NCI-H774 (cell line): ENCODE results near the gene COL23A1.

Experiments
- DNase-seq: peaks from one replicate; lab custom pipeline; 2025; lab: John Stamatoyannopoulos, UW

Gene COL23A1

DNA sequence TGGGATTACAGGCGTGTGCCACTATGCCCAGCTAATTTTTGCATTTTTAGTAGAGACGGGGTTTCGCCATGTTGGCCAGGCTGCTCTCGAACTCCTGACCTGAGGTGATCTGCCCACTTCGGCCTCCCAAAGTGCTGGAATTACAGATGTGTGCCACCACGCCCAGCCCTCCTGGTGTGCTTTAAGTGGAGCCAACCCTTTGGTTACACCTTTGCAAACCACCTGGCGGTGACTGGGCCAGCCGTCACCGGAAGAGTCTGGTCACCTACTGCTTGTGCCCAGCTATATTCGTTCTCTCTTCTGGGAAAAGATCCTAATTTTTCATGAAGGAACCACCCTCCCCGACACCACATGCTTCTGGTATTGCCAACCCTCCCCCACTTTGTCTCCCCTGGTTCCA lies 35.9 kb downstream of the COL23A1 start:
- no peak for DNase-seq

DNA sequence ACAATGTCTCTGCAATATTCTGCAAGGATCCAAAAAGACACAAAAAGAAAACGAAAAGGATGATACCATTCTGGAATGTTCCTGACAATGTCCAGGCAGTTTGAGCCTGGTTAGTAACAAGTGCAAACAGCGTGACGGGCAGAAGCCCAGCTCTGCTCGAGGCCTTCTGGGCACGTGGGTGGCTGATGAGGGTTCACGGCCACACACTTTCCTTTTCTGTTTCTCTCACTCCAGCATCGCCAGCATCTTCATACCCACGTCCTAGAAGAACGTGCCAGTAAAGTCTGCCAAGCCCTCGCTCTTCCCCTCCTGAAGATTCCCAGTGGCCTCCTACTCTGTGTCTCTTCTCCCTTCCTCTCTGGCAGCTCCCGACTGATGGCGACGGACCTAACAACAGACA lies 36.7 kb downstream of the COL23A1 start:
- DNase-seq: no peak

DNA sequence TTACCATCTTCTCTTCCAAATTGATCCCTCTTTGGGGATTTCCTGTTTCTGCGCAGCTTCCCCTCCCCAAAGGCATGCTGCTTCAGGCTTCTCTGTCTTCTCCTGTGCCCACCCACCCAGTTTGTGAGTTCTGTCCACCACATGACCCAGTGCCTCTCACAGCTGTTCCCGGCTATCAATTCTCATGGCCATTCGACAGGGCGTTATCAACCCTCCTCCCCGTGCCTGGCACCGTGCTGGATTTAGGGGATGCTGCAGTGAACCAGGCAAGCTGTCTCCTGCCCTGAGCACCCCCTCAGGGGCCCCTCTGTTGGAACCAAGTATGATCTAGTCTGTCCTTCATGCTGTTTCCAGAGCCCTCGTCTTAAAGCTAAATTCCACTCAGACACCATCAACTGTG lies 38.7 kb downstream of the COL23A1 start:
- no peak for DNase-seq

DNA sequence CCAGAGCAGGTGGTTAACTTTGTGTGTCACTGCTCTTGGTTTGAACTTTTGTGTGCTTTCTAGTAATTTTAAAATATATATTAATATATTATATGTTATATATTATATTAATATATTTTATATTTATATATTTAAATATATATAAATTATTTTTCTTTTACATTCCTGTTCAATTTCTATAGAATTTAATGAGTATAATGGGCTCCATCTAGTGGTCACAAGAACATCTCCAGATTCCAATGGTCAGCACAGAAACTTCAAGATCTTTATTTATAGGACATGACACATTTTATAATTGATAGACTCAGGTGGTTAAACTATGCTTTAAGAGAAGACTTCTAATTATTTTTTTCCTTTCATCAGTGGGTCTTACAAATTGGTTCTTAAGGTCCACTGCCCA lies 39.1 kb downstream of the COL23A1 start:
- DNase-seq: no peak

DNA sequence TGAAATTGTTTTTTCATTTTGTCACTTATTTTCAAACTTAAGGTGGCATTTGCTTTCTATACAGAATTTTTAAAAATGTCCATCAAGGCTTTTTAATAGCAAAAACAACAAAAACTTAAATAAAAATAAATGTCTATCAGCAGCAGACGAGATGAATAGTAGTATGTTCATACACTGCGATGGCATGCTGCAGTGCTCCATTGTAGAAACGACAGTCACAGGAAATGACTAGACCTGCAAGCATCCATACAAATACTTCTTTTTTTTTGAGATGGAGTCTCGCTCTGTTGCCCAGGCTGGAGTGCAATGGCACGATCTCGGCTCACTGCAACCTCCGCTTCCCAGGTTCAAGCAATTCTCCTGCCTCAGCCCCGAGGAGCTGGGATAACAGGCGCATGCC lies 41.4 kb downstream of the COL23A1 start:
- DNase-seq: no peak

DNA sequence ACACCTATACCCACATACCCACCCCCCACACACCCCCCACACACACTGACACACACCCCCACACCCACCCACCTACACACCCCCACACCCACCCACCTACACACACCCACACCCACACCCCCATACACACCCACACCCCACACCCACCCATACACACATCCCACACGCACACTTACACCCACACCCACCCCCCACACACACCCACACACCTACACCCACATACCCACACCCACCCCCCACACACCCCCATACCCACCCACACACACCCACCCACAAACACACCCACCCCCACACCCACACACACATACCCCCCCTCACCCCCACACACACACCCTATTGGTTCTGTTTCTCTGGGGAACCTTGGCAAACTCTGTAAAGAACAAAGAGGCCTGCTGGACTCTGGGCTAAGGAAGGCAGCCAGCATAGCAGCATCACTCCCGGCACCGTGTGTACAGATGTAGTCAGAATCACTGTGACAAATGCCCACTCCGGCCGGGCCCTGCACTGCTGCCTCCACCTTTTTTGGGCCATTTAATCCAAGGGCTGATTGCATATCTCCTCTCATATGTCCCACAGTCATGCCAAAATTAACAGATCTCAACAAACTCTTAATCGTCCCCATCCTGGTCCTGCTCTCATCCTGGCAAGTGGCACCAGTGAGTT lies 42.3 kb downstream of the COL23A1 start:
- DNase-seq: no peak

DNA sequence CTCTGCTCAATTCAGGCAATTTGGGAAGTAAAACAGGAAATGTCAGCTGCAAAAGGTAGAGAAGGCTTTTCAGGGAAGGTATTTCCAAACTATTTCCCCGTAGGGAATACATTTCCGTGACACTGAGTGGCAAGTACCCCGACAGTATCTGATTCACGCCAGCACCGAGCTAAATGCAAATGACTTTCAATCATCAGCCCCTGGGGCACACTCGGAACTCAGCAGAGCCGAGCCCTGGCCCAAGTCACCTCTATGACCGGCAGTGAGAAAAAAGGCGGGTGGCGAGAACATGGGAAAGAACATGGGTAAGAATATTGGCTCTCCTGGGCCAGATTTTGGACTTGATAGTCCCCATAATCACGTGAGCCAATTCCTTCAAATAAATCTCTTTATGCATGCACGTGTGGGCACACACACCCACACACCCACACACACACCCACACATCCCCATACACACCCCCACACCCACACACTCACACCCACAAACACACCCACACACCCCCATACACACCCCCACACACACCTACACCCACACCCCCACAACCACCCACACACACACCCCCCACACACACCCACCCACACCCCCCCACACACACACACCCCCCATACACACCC lies 43.0 kb downstream of the COL23A1 start:
- DNase-seq: no peak

DNA sequence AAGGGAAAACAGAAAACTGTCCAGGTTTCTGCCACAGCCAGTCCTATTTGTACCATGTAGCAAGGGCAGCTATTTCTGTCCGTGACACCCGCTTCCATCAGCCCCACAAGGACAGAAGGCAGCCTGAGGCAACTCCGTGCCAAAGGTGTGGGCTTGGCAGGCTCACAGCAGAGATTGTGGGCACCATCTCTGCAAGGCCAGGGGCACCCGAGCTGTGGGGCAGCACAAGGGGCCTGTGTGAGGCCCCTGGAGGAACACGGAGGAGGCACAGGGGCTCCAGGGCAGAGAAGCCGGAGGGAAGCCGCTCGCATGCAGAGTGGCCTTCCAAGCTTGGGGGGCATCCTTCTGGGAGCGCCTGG lies 43.5 kb downstream of the COL23A1 start:
- no peak for DNase-seq

DNA sequence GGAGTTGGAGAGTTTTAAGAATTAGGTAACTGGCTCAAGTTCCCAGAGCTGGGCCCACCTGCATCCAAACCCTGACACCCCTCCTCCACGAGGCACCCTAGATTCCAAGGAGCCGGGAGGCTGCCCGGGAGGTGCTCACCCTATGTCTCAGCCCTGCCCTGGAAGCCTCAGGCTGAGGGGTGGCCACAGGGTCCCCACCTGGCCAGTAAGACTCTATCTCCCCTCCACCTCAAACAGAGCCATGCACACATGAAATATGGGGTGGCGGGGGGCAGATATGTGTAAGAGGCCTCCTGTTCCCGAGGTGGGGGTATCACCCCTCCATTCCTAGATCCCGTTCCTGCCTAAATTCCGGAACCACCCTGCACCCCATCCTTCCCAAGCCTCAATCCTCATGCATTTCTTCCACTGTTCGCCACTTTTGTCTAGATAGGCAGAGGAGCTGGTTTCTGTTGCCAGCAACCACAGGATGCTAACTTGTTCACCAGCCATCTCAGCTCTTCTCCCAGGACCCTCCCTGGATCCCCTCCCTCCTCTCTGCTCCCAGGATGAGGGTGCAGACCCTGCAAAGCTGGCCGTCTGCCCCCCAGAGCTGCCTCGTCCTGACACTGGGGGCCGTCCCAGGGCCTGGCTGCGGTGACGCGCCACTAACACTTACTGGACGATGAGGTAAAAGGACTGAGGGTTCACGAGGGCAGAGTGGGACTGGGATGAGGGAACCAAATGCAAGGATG lies 44.1 kb downstream of the COL23A1 start:
- no peak for DNase-seq

DNA sequence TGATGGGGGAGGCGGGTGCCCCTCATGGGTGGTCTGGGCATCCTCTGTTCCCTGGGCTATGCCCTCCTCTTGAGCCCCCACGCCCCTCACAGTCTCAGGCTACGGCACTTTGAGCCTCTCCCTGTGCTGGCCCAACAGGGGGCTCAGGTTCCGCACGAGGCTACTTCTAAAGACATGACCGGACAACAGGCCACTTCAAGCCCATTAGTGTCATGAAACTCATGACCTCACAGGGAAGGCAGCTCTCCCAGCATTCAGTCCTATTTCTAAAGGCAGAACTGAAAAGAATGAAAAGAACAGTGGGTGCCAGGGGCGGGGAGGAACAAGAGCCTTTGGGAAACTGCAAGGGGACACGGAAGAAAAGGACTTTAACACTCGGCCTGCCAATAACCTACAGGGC lies 45.0 kb downstream of the COL23A1 start:
- DNase-seq: no peak

DNA sequence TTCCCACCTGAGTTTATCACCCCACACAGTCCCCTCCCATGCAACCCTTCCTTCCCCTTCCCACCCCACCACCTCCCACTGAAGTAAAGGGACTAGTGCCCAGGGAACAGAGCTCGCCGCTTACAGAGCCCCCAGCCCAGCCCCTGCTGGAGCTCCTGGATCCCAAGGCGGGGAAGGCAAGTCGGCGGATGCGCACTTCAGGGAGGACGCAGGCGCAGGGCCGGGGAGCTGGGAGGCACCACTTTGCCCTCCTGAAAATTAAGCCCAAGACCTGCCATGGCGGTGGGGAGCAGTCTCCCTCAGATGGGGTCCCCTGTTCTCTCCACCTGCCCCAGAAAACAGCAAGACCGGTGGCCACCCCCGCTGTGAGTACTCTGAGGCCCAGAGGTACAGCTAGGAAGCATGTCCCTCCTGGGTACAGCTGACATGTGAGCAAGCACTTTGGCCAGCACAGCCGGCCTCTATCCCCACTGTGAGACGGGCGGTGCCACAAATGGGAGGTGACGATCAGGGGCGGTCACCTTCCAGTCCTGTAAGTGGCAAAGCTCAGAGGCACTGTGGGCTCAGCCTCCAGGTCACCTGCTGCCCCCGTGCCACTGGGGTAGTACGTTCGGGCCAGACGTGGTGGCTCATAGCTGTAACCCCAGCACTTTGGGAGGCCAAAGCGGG lies 45.9 kb downstream of the COL23A1 start:
- no peak for DNase-seq

DNA sequence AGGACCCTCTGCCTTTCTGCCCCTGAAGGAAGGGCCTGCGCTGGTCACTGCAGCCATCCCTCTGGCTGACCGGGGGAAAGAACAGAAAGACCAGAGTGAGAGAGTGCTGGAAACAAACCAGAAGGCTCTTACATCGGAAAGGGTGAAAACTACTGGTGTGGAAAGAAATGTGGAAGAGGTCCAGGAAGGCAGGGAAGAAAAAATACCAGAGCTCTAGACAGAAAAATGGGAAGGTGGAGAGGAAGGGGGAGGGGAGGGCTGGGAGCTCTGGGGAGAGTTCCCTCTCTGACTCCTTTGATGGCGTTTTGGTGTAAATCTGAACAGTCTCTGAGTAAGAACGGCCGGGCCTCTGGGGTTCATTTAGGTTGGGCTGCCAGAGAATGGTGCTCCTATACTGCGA lies 47.7 kb downstream of the COL23A1 start:
- no peak for DNase-seq

DNA sequence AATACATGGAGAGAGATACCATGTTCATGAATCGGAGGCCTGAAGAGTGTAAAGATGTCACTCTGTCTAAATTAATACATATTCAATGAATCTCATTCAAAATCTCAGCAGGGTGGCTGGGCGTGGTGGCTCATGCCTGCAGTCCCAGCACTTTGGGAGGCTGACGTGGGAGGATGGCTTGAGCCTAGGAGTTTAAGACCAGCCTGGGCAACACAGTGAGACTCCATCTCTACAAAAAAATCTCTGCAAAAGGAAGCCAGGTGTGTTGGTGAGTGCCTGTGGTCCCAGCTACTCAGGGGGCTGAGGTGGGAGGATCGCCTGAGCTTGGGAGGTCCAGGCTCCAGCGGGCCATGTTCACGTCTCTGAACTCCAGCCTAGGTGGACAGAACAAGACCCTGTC lies 49.7 kb downstream of the COL23A1 start:
- no peak for DNase-seq

DNA sequence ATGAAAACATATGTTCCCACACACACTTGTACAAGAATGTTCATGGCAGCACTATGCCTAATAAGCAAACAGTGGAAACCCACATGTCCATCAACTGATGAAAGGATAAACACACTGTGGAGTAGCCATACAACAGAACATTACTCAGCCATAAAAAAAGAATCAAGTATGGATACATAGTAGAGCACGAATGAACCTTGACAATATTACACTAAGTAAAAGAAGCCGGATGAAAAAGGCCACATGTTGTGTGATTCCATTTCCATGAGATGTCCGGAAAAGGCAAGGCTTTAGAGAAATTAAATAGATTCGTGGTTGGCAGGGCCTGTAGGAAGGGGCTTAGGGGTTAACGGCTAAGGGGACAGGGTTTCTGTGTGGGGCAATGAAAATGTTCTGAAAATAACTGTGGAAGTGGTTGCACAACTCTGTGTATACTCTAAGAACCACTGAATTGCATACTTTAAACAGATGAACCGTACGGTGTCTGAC lies 51.4 kb downstream of the COL23A1 start:
- DNase-seq: no peak

DNA sequence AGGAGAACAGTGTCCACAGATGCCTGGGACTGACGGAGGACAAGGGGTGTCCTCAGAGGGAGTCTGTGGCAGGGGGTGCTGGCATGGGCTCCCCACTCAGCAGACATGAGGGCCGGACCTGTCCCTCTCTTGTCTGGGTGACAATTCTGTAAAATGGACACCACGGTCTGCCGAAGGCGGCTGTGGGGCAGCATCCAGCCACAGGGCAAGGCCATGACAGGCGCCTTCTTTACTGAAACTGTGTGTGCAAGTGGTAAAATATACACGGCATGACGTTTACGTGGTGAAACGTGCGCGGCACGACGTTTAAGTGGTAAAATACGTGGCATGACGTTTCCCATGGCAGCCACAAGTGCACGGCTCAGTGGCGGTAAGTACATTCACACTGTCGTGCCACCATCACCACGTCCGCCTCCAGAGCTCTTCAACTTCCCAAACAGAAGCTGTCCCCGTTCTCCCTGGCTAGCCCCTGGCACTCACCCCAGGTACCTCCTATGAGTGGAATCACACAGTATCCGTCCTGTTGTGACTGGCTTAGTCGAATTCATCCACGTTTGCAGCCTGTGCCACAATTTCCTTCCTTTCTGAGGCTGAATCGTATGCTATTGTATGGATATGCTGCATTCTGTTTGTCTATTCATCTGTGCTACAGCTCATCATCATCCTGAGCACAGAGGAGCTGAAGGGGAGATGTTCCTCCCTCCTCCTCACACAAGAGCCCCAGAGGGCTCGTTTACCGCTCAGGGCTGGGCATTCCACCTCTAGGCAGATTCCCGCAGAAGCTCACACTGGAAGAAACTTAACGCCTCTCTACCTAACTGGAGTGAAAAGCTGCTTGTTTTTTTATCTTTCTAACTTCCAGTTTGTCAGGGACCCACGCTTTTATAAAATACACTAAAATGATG lies 52.5 kb downstream of the COL23A1 start:
- no peak for DNase-seq

DNA sequence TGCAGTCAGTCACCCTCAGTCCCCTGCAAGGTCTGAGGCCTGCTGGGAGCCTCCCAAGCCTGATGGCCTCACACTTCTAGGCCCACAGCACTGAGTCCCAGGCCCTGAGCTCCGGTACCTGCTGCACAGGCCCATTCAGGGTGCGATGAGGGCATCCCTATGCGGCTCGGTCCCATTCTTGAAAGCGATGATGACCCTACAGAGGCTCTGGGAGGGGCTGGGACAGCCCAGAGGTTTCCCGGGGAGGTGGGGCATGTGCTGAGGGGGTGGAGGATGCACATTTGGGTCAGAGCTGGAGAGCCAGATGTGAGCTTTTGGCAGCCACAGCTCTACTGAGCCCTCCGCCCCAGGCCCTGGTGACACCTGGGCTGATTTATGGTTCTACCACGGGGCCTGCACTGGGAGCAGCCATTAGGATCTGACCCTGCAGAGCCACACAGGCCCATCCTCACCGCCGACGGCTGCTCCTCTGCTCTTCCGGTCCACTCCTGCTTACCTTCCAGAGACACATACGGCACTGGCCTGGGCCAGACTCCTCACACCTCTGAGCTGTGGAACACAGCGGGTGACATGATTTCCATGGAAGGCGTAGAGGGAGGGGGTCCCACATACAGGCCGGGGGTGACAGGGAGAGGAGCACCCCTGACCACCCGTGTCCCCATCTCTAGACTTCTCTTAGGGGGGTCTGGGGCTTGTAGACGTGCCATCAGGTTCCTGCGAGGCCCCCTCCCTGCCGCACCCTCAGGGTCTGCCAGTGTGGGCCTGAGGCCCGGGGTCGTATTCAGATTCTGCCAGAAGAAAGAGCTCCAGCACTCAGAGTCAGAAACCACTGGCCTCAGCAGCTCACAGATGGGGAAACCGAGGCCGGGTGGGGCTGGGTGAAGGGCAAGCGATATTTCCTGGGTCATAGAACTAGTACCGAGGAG lies 53.4 kb downstream of the COL23A1 start:
- DNase-seq: no peak

DNA sequence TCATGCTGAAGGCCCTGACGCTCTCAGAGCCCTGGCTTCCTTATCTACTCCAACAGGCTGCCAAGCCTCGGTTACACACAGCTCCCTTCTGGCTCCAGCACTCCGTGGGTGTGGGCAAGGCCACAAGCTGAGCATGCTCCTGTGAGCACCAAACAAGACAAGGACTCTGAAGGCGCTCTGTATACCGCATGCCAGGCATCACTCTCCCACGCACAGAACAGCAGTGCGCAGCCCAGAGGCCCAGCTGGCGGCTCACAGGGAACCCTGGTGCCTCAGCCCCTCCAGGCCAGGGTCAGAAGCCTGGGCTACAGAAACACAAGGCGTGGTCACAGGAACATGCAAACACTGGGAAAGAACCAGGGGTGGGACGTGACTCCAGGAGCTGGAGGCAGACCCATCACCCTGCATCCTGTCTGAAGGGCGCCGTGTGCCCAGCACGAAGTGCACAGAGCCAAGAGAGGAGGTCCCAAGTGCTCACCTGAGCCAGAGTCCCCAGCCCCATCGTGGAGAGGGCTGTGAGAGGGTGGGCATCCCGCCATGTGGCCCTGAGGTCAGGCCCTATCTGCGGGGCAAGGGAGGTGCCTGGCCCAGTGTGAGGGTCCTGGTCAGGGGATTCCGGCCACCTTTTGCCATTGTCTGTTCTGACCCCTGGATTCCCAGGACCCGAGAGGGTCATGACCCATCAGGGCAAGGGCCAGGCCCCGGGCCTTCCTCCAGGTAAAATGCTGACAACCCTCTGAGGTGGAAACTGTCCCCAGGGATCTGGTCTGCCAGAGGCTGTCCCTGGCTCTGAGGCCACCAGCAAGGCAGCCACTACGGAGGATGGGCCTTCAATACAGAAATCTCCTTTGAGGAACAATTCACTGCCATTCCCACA lies 54.7 kb downstream of the COL23A1 start:
- no peak for DNase-seq

DNA sequence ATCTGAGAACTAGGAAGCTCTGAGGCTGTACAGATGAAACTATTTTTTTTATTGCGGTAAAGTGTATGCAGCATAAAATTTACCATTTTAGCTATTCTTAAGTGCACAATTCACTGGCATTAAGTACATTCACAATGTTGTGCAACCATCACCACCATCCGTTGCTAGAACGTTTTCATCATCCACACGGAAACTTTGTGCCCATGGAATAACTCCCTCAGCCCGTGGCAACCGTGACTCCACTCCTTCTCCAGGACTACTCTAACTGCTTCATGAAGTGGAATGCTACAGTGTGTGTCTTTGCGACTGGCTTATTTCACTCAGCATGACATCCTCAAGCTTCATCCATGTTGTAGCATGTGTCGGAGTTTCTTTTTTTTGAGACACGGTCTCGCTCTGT lies 57.1 kb downstream of the COL23A1 start:
- no peak for DNase-seq

DNA sequence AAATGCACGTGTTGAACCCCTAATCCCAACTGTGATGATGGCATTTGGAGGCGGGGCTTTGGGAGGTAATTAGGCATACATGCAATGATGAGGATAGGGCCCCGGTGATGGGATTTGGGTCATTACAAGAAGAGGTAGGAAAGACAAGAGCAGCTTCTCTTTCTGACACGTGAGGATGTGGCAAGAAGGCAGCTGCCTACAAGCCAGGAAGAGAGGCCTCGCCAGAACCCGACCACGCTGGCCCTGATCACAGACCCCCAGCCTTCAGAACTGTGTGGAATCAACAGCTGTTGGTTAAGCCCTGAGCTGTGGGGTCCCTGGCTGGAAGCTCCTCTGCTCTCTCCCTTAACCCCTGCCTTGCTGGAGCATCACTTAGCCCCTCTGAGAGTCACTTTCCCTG lies 57.5 kb downstream of the COL23A1 start:
- DNase-seq: no peak

DNA sequence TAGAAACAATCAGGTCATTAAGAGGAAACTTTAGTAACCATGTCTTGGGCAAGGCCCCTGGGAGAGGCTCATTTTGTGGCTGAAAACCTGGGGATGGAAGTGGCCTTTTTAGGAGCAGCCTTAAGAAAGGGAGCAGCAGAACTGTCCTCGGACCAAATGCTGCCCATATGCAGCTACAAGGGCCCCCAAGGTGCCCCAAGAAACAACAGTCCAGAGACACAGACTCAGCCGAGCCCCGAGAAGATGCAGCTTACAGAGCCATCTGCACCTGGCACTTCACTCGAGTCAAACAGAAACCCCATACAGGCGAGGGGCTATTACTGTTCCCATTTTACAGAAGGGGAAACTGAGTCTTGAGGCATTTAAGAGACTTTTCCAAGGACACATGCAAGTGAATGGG lies 58.0 kb downstream of the COL23A1 start:
- DNase-seq: no peak
